HFFc6 (cell line): ENCODE measurements around the gene ZNF497. TPM values are rescaled to one million over a fixed set of nuclear protein-coding genes. Genes with fewer than 3 reads are reported as not detected.
"Not testable (repeated sequence)": the region's sequence is repeated elsewhere in the genome, so short reads cannot be mapped to it uniquely, and the experiment has no call there.

ENCODE experiments used
- DNase-seq: peaks from one replicate; pipeline ENCODE4 v3.0.0-alpha.2; 2018
- H3K27ac Mint-ChIP-seq: 2 replicates; pipeline ENCODE4 v1.8.0; 2020; ENCODE audit warnings: mild to moderate bottlenecking, mixed read lengths
- H3K27me3 Mint-ChIP-seq: 2 replicates; pipeline ENCODE4 v1.8.0; 2021; ENCODE audit warnings: mild to moderate bottlenecking, moderate library complexity, mixed read lengths; ENCODE audit not compliant: insufficient read depth
- H3K36me3 Mint-ChIP-seq: 2 replicates; pipeline ENCODE4 v1.8.0; 2021; ENCODE audit warnings: low read depth, mixed read lengths
- H3K4me1 Mint-ChIP-seq: 2 replicates; pipeline ENCODE4 v1.8.0; 2020; ENCODE audit warnings: low read depth, mixed read lengths
- H3K4me3 Mint-ChIP-seq: 2 replicates; pipeline ENCODE4 v1.8.0; 2020; ENCODE audit warnings: mild to moderate bottlenecking, moderate library complexity, mixed read lengths
- H3K9me3 Mint-ChIP-seq: 2 replicates; pipeline ENCODE4 v1.8.0; 2020; ENCODE audit warnings: mild to moderate bottlenecking, mixed read lengths
- total RNA-seq, 6 experiments: library from RNA; stranded (reverse); fragmentation: NEBNext Ultra II Directional; extraction: Animal tissue kit (Norgen Biotek cat#: 25700); gene quantifications; 2 replicates in 1 of 6; 3 replicates in 5 of 6; pipeline ENCODE4 v1.2.3, GENCODE V29; 2021
- TF ChIP-seq, protein P1 (sequence below): fragments of 200-600 bp; sonication (generic); IDR thresholded peaks from 2 replicates; pipeline ENCODE4 v1.5.0; 2021; ENCODE audit warnings: antibody characterized with exemption, mild to moderate bottlenecking

Gene ZNF497
- total RNA-seq, 6 experiments from 2014 or later: 0.16 to 0.35 (median 0.27) TPM

DNA sequence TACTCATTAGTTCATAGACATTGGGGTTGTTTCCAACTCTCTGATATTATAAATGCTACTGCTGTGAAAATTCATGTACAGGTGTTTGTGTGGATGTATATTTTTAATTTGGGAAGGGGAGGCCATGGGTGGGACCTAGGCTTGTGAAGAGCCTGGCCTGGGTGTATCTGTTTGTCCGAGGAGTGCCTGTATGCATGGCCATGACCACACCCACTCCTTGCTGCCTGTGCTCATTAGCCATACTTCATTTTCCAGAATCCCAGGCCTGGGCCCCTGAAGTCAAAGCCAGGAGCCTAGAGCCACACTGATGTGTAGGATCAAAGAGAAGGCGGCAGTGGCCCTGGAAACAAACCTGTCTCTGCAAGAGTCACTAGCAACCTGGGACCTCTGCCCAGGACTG lies 47.0 kb downstream of the ZNF497 start:
- no peaks in the 10 kb centered on the region; the same call in 1 of the 2 replicates for H3K27me3 Mint-ChIP-seq
- no peak for DNase-seq
- H3K4me1 Mint-ChIP-seq: no peaks in the 10 kb centered on the region
- H3K36me3 Mint-ChIP-seq: peaks cover 42% of the 10 kb centered on the region
- no peak overlapping the region for H3K4me3 Mint-ChIP-seq
- TF ChIP-seq, protein P1, sequence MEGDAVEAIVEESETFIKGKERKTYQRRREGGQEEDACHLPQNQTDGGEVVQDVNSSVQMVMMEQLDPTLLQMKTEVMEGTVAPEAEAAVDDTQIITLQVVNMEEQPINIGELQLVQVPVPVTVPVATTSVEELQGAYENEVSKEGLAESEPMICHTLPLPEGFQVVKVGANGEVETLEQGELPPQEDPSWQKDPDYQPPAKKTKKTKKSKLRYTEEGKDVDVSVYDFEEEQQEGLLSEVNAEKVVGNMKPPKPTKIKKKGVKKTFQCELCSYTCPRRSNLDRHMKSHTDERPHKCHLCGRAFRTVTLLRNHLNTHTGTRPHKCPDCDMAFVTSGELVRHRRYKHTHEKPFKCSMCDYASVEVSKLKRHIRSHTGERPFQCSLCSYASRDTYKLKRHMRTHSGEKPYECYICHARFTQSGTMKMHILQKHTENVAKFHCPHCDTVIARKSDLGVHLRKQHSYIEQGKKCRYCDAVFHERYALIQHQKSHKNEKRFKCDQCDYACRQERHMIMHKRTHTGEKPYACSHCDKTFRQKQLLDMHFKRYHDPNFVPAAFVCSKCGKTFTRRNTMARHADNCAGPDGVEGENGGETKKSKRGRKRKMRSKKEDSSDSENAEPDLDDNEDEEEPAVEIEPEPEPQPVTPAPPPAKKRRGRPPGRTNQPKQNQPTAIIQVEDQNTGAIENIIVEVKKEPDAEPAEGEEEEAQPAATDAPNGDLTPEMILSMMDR: no peak
- no peak overlapping the region for H3K27ac Mint-ChIP-seq
- no peaks in the 10 kb centered on the region for H3K9me3 Mint-ChIP-seq

DNA sequence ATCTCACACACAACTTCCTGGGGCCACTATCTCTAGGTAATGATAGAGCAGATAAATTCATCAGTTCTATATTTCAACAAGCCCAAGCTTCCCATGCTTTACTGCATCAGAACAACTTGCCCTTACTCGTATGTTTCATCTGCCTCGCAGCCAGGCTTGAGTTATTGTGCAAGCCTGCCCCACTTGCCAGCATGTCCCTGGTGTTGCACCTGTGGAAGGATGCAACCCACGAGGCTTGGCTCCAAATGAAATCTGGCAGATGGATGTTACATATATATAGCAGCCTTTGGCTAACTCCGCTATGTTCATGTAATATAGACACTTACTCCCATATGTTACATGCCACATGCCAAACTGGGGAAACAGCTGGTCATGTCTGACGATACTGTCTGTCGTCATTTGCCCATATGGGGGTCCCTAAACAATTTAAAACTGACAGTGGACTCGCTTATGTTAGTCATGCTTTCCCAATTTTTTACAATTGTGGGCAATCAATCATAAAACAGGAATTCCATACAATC lies 51.1 kb downstream of the ZNF497 start:
- no peak overlapping the region for H3K4me3 Mint-ChIP-seq
- peaks cover 2% of the 10 kb centered on the region for H3K4me1 Mint-ChIP-seq
- TF ChIP-seq, protein P1: no peak
- no peak for DNase-seq
- no peaks in the 10 kb centered on the region; the same call in 1 of the 2 replicates for H3K27me3 Mint-ChIP-seq
- H3K9me3 Mint-ChIP-seq: peaks cover 4% of the 10 kb centered on the region; the same call in 1 of the 2 replicates
- peaks cover 76% of the 10 kb centered on the region for H3K36me3 Mint-ChIP-seq
- no peak overlapping the region for H3K27ac Mint-ChIP-seq

DNA sequence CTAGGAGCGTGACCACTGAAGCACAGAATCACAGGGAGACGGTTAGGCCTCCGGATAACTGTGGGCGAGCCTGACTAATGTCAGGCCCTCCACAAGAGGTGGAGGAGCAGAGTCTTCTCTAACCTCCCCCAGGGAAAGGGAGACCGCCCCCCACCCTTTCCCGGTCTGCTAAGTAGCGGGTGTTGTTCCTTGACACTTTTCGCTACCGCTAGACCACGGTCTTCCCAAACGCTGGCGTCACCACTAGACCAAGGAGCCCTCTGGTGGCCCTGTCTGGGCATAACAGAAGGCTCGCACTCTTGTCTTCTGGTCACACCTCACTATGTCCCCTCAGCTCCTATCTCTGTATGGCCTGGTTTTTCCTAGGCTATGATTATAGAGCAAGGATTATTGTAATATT lies 51.9 kb downstream of the ZNF497 start:
- TF ChIP-seq, protein P1: peak; percentile 64
- not testable (repeated sequence) for DNase-seq, H3K27me3 Mint-ChIP-seq, H3K27ac Mint-ChIP-seq, H3K4me3 Mint-ChIP-seq, H3K4me1 Mint-ChIP-seq
- peaks cover 82% of the 10 kb centered on the region for H3K36me3 Mint-ChIP-seq
- peaks cover 10% of the 10 kb centered on the region for H3K9me3 Mint-ChIP-seq

DNA sequence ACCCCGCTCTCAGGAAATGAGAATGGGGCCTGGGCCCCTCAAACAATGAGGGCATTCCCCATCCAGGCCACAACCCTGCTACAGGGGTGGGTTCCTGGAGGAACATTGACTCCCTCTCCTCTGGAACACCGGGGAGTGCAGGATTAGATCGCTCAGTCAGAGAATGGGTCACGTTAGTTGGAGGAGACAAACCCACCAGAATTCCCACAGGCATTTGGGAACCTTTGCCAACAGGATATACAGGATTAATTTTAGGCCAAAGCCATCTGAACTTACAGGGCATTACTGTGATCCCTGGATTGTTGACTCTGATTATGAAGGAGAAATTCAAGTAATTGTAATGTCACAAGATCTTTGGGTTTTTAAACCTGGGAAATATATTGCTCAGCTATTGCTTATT lies 54.8 kb downstream of the ZNF497 start:
- Mint-ChIP-seq H3K27me3 (peaks cover 3% of the 10 kb centered on the region), H3K4me3 (no peak overlapping the region), H3K4me1 (peaks cover 24% of the 10 kb centered on the region), H3K9me3 (peaks cover 15% of the 10 kb centered on the region), H3K36me3 (peaks cover 71% of the 10 kb centered on the region), H3K27ac (no peak overlapping the region)
- TF ChIP-seq, protein P1: no peak
- DNase-seq: no peak

DNA sequence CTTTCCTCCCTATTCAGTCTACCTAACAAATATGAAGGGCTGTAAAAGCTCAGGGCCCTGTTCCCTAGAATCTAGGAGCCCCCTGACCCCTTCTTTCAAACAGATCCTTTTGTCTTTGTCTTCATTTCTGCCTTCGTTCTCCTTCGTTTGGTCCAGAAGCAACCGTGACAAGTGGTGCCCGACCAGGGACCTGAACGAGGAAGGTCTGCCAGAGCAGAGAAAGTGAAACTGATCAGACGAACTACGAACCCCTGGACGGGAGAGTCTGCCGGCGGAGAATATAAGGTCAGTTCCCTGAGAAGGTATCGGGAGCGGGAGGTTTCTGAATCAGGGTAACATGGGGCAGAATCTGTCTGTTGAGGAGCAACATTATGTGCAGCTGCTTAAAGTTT lies 56.6 kb downstream of the ZNF497 start:
- Mint-ChIP-seq H3K27ac (peak overlapping the region; percentile 96), H3K4me1 (peaks cover 24% of the 10 kb centered on the region), H3K27me3 (peaks cover 3% of the 10 kb centered on the region), H3K9me3 (peaks cover 15% of the 10 kb centered on the region), H3K36me3 (peaks cover 71% of the 10 kb centered on the region), H3K4me3 (peak overlapping the region; percentile 97)
- DNase-seq: no peak
- TF ChIP-seq, protein P1: no peak
